Testis (tissue), 2 donors: ENCODE results near the gene TRPV5.

Experiments
- CTCF ChIP-seq, 3 experiments: fragments of 450-650 bp in 2 of 3; fragments of 200-600 bp in 1 of 3; sonication (generic) in 1 of 3; IDR thresholded peaks; one replicate each; pipeline ENCODE4 v1.5.1; 2016 to 2019; ENCODE audit warnings: antibody characterized with exemption in 3 of 3, mild to moderate bottlenecking in 2 of 3, moderate library complexity in 1 of 3
- POLR2A ChIP-seq: fragments of 450-650 bp; IDR thresholded peaks from one replicate; pipeline ENCODE4 v1.6.1; 2017; ENCODE audit warnings: antibody characterized with exemption, mild to moderate bottlenecking, moderate library complexity

DNA sequence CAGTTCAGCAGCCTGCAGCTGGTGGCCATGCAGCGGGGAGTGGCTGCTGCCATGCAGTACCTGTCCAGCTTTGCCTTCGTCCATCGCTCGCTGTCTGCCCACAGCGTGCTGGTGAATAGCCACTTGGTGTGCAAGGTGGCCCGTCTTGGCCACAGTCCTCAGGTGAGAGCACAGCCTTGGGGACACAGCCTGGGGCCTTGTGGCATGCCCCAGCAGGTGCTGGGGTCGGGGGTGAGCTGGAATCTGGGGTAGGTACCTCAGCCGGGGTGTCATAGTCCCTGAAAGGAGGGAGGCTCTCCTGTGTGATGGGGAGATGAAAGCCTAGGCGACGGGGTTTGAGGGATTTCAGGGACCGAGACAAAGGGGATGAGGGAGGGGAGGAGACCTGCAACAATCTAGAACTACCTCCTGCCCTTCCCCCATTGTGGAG is 64.5 kb downstream of the TRPV5 start:
- TF ChIP-seq CTCF (IDR thresholded peaks at IDR 0.05) (no peak), POLR2A (no peak)
